Thoracic aorta (tissue), 2 donors: ENCODE results near the gene PSMA6. TPM values are rescaled to one million over a fixed set of nuclear protein-coding genes. Genes with fewer than 3 reads are reported as not detected.
A peak's percentile ranks its signal among the peaks of the same experiment; 100 is the strongest.

Experiments used
- ATAC-seq: fragments of 150-250 bp; one replicate; pipeline ENCODE4 v1.8.0; 2017; ENCODE audit warnings: low read depth; ENCODE audit not compliant: insufficient number of reproducible peaks, low FRiP score
- DNase-seq: peaks from one replicate; pipeline ENCODE4 v3.0.0-alpha.2; 2020; ENCODE audit warnings: low spot score
- H3K27ac ChIP-seq, 2 donors: fragments of 200-600 bp; sonication (generic); 1 replicate in 1 of 2; 2 replicates in 1 of 2; pipeline ENCODE4 v1.5.1; 2016; ENCODE audit warnings: mild to moderate bottlenecking in 2 of 2, moderate library complexity in 2 of 2
- H3K27me3 ChIP-seq: fragments of 200-600 bp; sonication (generic); replicated peaks from 2 replicates; pipeline ENCODE4 v1.6.0; 2016; ENCODE audit warnings: mild to moderate bottlenecking; ENCODE audit not compliant: insufficient read depth
- H3K36me3 ChIP-seq: fragments of 200-600 bp; sonication (generic); one replicate; pipeline ENCODE4 v1.5.1; 2016
- H3K4me1 ChIP-seq, 2 donors: fragments of 200-600 bp; sonication (generic); 1 replicate in 1 of 2; 2 replicates in 1 of 2; pipeline versions ENCODE4 v1.5.1 to v1.6.0; 2016; ENCODE audit warnings: low read depth in 2 of 2, mild to moderate bottlenecking in 1 of 2; ENCODE audit not compliant: control insufficient read depth in 1 of 2
- H3K4me3 ChIP-seq: fragments of 200-600 bp; sonication (generic); 2 replicates; pipeline ENCODE4 v1.5.1; 2016; ENCODE audit warnings: mild to moderate bottlenecking
- H3K9me3 ChIP-seq: fragments of 200-600 bp; sonication (generic); 2 replicates; pipeline ENCODE4 v1.5.1; 2016
- total RNA-seq, 2 donors: library from RNA; depleted of rRNA; stranded (reverse); fragments of >200 nt; gene quantifications; one replicate each; pipeline versions ENCODE4 v1.1.0 to v1.2.3, GENCODE V29; 2016
- TF ChIP-seq, protein P1 (sequence below): fragments of 200-600 bp; sonication (generic); IDR thresholded peaks from one replicate; pipeline ENCODE4 v1.5.1; 2019; ENCODE audit warnings: antibody characterized with exemption

PSMA6 gene
- total RNA-seq, 2 donors from 2014 or later = 56.5 to 119 TPM

DNA sequence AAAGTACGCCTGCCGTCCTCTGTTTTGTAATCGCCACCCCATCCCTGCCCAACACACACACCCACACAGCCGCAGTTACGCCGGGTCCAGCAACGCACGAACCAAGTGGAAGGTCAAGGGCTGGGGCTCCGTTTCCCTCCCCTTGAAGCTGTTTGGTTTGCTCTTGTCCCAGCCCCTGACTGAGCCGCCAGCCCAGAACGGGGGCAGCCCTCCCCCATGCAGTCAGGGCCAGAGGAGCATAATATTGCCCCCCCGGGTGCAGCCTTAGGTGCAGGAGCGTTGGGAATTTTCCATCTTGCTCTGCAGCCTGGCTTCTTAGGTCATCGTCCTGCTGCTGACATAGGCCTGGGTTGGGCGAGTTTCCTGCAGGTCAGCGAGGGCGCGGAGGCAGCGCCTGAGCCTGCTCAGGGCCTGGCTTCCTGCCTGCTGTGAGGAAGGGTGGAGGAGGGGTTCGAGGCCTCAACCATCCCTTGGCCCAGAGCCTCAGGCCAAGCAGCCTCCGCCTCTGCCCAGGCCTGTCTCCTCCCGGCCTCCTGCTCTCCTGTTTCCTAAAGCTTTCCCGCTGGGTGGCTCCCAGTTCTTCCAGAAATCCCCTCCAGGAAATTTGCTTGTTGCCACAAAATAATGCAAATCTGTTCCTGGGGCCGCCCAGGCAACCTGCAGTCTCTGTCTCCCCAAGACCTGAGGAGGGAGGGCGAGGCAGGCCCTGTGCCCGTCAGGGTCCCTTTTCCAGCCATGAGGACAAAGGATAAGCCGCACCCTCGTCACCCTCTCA lies 44.5 kb downstream of the PSMA6 start:
- Histone ChIP-seq H3K4me1 (peaks cover 19 to 38% of the 10 kb centered on the region in 2 donors), H3K27me3 (no peaks in the 10 kb centered on the region), H3K36me3 (no peaks in the 10 kb centered on the region), H3K4me3 (no peak overlapping the region), H3K27ac (peak overlapping the region; percentile 47 to 54), H3K9me3 (no peaks in the 10 kb centered on the region)
- DNase-seq (peak; percentile 39), ATAC-seq (peak; percentile 5)
- TF ChIP-seq, protein P1, sequence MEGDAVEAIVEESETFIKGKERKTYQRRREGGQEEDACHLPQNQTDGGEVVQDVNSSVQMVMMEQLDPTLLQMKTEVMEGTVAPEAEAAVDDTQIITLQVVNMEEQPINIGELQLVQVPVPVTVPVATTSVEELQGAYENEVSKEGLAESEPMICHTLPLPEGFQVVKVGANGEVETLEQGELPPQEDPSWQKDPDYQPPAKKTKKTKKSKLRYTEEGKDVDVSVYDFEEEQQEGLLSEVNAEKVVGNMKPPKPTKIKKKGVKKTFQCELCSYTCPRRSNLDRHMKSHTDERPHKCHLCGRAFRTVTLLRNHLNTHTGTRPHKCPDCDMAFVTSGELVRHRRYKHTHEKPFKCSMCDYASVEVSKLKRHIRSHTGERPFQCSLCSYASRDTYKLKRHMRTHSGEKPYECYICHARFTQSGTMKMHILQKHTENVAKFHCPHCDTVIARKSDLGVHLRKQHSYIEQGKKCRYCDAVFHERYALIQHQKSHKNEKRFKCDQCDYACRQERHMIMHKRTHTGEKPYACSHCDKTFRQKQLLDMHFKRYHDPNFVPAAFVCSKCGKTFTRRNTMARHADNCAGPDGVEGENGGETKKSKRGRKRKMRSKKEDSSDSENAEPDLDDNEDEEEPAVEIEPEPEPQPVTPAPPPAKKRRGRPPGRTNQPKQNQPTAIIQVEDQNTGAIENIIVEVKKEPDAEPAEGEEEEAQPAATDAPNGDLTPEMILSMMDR = no peak

DNA sequence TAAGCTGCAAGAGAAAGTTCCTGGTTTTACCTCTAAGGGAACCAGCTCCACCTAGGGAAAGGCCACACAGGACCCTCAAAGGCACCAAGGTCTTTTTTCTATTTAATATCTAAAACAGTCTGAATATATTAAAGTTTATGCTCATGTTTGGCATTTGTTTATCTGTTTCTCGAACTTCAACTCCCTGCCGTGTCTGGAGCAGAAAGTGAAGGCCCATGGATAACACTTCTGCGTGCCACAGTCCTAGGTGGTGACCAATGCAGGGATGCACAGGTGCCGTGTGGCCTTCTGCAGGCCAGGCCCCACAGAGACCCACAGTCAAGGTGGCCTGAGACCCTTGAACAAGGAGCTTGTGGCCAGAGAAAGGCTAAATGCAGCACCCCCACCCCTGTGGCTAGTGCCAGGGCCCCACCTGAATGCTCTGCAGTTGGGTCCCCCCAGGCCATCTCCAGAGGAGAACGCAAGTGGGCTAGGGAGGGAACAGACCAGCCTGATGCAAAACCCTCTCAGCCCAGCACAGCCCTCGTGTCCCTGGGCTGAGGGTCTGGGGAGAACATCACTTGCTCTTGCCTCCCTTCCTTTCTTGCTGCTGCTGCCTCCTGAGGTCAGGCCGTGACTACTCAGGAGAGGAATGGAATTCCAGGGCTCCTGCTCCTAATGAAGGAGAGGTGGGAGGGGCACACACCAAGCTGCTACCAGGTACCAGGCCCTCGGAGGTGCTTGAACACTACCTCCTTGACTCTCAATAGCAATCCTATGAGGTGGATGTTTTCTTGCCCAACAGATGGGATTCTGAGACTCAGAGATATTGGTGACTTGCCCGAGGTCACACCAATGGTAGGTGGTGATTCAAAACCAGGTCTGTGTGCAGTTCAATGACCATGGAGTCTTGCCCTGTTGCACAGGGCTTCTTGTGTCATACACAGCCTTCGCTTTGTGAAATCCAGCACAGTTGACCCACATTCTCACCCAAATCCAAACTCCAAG lies 45.4 kb downstream of the PSMA6 start:
- Histone ChIP-seq H3K4me1 (peaks cover 24 to 46% of the 10 kb centered on the region in 2 donors), H3K36me3 (no peaks in the 10 kb centered on the region), H3K4me3 (no peak overlapping the region), H3K27ac (peak overlapping the region; percentile 11 to 52), H3K27me3 (no peaks in the 10 kb centered on the region), H3K9me3 (no peaks in the 10 kb centered on the region)
- TF ChIP-seq, protein P1 = no peak
- no peak for DNase-seq
- no peak for ATAC-seq

DNA sequence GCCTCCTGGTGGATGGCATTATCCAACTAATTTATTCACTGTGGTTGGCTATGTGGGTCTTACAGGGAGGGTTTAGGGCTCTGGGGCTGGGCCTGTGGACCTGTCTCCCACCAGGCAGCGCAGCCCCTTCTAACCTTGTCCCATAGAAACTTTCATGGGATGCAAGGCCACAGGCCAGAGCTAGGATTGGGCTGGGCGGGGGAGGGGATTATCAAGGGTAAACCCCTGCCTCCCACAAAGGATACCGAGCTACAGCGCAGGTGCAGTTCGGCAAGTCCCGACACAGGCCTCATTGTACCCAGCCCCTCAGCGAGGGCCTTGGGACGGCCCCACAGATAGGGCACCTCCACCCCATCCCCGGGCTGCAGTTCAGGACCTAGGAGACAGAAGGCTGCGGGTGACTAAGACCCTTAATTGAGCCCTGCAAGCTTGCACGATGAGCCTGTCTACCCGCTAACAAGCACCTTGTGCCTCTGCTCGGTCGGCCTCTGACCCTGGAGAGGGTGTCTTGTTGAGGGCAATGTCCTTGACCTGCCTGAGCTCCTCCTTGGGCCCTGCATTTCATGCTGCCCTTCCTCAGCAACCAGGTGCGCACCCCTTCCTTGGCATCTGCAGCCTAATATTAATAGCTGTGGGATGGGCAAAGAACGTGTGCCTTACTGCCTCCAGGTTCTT lies 46.7 kb downstream of the PSMA6 start:
- Histone ChIP-seq H3K27me3 (no peaks in the 10 kb centered on the region), H3K4me3 (no peak overlapping the region), H3K36me3 (no peaks in the 10 kb centered on the region), H3K9me3 (no peaks in the 10 kb centered on the region), H3K27ac (no peak overlapping the region), H3K4me1 (peaks cover 28 to 57% of the 10 kb centered on the region in 2 donors)
- ATAC-seq = no peak
- DNase-seq = no peak
- TF ChIP-seq, protein P1 = no peak

DNA sequence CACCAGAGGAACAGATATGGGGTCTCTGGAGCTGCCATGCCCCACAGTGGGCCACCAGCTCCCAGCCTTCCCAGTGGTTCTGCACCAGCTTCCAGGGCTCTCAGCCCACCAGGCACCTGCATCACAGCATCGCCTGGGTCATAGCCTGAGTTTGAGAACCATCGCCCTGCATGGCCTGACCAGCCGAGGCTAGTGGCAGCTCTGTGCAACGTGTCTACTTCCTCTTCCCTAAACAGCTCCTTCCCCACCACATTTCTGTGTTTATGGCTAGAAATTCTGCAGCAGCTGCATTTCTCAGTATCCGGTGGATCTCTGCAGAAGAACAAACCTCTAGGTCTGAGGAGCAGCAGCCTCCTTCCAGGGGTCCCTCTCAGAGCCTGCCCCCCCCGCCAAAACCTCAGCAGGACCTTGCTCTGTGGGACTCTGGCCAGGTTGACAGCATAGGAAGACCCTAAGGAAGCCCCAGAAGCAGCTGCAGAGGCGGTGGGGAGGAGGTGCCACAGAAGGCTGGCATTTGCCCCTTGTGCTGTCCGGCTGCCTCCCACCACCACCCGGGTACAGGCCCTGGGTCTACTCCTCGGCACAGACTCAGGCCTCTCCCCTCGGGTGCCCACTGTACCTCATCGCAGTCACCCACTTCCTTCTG lies 47.7 kb downstream of the PSMA6 start:
- Histone ChIP-seq H3K4me3 (no peak overlapping the region), H3K27ac (peak overlapping the region in 1 of 2 donors; percentile 13), H3K36me3 (no peaks in the 10 kb centered on the region), H3K27me3 (no peaks in the 10 kb centered on the region), H3K4me1 (peaks cover 28 to 59% of the 10 kb centered on the region in 2 donors), H3K9me3 (no peaks in the 10 kb centered on the region)
- ATAC-seq = no peak
- no peak for DNase-seq
- TF ChIP-seq, protein P1 = no peak
